GM18508 (cell line): ENCODE results near the gene SLC43A3.

Experiments used
- ATAC-seq: cut with Tn5 transposase; IDR thresholded peaks from one replicate; pipeline ENCODE4 v1.9.1; 2021; ENCODE audit warnings: moderate number of reproducible peaks; ENCODE audit not compliant: insufficient read depth, unreplicated experiment

The SLC43A3 gene

DNA sequence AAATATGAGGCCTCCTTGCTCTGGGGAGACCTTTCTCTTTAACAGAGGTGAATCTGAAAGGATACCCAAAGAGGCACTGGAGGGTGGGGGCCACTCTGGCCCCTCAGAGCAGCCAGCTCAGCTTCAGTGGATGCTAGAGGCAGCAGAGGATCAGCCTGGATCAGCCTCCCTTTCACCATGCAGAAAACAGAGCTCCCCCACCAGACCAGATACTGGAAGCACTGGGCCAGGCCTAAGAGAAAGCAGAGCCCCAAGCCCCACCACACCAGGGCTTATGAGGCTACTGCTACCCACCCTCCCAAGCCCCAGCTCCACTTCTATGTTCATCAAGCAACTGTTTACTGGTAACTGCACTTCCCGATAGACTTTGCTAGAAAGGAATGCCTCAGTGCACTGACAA lies 4.0 kb upstream of the SLC43A3 start:
- ATAC-seq = no peak

GRCh38 chr11:57429946-57430345 lies 3.0 kb upstream of the SLC43A3 start:
- ATAC-seq = no peak

DNA sequence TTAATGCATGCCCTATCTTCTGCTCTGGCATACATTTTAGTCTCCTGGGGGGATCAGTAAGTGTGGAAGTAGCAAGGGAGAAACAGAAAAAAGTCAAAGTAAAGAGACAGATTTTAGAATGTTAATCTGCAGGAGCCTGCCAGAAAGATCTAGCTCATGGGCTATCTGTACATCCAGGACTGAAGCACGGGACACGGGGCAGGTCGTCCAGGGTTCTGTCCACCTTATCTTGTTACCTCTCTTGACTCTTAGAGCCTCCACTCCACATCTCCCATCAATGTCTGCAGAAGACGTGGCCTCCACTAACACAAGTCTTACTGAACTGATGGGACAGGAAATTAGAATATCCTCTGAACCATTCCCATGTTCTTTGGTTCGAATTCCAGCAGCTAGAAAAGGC lies 1.7 kb upstream of the SLC43A3 start:
- ATAC-seq = no peak

GRCh38 chr11:57427727-57428082 lies 784 bp upstream of the SLC43A3 start:
- ATAC-seq = no peak

GRCh38 chr11:57426439-57426928 lies 437 bp downstream of the SLC43A3 start:
- no peak for ATAC-seq

DNA sequence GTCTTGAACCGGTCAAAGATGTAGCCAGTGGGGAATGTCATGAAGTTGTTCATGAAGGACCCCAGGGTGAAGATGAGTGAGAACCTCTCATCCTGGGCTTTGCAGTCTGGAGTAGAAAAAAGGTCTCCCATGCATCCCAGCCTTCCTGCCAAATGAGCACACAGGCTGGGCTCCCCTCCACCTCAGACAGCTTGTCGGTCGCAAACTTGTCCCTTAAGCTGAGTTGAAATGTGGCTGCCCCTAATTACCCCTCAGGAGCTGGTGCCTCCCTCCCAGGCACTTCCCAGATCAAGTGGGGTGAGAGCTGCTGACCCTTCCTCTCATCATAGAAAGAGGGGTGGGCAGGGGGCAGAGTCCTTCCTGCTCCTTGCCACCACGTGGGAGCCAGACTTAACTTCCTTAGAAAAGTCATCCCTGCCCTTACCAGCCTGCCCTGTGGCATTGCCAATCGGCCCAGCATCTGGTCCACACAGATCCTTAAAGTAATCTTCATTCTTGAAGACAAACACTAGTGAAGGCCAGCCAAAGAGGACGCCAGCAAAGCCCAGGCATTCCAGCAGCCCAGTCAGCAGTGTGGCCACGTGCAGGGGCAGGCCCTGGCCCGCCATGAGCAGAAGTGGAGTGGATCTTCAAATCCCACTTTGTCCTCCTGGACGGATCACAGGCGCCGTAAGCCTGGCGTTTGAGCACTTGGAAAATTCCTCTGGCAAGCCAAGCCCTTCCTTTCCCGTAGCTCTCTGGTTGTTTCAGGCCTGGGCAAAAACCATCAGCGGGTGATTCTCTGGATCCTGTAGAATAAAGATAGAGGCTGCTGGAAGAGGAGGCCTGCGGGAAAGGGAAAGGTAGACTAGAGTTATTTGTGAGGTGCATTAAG lies 1.1 kb downstream of the SLC43A3 start:
- no peak for ATAC-seq

GRCh38 chr11:57424792-57425564 lies 1.9 kb downstream of the SLC43A3 start:
- ATAC-seq = peak; percentile 92

GRCh38 chr11:57424137-57424791 lies 2.7 kb downstream of the SLC43A3 start:
- no peak for ATAC-seq

DNA sequence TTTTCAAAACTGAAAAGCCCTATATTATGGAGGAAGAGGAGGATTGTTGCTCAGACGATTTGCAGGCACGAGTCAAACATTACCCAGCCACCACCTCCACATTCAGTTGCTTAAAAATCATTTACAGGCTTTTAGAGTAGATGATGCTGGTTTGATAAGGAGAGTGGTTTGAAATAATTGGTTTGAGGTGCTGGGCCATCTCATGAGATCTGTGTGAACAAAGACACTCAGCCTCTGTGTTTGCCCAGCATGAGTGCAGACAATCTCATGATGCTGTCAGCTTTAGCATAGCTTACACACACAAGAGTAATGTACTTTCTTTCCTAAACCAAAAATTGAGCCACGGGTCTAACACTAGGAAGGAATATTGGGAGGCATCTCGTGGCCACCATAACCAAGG lies 4.3 kb downstream of the SLC43A3 start:
- no peak for ATAC-seq

- no peak for ATAC-seq
These were observed 5.1 kb downstream of the SLC43A3 start for GRCh38 chr11:57421805-57422204.

- ATAC-seq = no peak
These were observed 5.9 kb downstream of the SLC43A3 start for GRCh38 chr11:57421066-57421465.

- ATAC-seq = no peak
These were observed 7.8 kb downstream of the SLC43A3 start for GRCh38 chr11:57419146-57419545.

- ATAC-seq = no peak
These were observed 8.8 kb downstream of the SLC43A3 start for GRCh38 chr11:57418131-57418530.

DNA sequence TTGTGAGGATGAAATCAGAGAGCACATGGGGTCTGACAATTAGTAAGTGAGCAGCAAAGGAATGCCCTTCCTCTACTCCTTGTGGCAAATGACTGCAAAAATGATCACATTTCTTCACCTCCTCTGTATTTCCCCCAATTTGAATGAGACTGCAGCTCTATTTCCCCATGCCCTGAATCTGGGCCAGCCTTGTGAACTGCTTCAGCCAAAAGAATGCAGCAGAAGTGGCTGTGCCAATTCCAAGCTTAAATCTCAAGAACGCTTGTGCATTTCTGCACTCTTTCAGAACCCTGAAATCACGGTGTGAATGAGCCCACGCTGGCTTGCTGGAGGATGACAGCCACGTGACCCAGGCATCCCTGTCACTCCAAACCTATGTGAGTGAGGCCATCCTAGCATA lies 9.9 kb downstream of the SLC43A3 start:
- no peak for ATAC-seq

- ATAC-seq = no peak
These were observed 10.5 kb downstream of the SLC43A3 start for GRCh38 chr11:57416436-57416835.

GRCh38 chr11:57414612-57415212 lies 12.2 kb downstream of the SLC43A3 start:
- no peak for ATAC-seq

DNA sequence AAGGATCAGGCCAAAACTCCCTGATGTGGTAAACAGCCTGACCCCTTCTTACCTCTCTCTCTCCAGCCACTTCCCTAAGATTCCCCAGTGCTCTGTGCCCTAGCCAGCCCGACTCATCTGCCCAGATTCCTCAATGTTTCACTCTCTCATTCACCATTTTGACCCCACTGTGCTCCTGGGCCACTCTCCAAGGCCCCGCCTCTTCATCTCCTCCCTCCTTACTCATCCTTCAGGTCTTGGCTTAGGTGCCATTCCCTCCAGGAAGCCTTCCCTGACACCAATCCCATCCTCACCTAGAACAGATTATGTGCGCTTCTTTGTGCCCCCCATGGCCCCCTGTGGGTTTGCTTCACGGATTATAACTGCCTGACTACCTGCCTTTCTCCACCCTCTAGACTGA lies 13.2 kb downstream of the SLC43A3 start:
- ATAC-seq = no peak

DNA sequence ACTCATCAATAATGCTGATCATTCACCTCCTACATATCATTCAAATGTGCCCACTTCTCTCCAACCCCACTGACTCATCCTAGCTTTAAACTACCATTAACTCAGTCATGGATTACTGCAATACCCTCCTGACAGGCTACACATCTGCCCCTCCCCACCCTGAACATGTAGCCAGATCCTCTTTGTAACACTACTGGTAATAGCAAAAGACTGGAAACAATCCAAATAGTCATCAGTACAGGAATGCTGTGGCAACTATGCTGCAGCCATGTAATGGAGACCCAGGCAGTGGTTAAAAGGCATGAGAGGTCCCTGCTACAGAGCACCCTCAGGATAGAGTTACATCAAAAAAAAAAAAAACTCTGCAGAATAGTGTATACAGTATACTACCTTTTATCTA lies 16.6 kb downstream of the SLC43A3 start:
- no peak for ATAC-seq

DNA sequence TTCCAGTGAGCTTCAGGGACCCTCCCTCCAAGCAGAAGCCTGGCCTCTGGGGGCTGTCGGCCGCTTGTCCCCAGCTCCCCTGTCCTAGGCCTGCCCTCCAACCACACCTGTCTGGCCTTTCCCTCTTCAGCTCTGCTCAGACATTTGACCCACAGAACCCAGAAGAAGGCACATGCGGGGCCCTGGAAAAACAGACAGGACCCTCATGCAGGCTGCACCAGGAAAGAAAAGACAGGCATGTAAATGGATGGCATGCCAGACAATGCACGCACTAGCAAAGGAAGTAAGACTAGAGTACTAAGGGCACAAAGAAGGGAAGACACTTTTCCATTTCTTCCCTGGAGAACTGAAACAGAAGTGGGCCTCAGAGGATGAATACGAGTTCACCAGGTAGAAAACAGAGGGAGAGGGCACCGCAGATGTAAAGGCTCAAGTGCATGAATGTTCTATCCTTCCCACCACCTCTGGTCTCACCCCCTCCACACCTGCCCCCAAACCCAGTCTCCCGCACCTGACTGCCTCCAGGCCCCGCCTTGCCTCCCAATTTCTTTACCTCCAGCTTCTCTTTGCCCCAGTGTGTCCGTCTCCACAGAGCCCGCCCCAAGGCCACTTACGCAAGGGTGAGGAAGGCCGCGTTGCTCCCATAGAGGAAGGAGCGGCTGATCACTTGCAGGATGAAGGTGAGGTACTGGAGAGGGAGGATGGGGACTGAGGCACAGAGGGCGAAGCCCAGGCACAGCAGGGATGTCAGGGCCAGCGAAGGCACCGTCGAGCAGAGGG lies 17.4 kb downstream of the SLC43A3 start:
- no peak for ATAC-seq

DNA sequence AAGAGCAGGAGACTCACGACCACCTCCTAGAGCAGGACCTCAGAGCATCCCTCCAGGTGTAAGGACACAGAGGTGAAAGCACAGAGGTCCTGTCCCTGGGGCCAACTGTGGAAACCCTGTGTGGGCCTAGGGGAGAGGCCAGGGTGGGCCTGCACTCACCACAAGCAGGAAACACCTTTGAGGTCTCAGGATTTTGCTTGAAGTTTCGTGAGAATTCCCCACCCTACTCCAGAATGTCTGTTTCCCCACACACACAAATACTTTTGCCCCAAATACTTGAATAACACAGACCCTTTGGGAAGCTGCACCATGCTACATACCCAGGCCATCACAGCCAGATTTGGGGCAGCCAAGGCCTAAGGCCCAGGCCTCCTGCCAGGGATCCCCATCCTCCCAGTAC lies 18.1 kb downstream of the SLC43A3 start:
- ATAC-seq = no peak
